OCI-LY3 (cell line): Measurements from ENCODE around the gene HTR2B.

ENCODE experiments used
- H2AFZ ChIP-seq: fragments of 200-600, 300-600 bp; shearing (Covaris generic); 2 replicates; pipeline ENCODE4 v1.6.0; 2014; ENCODE audit warnings: antibody characterized with exemption, low read depth, low read length
- H3K27ac ChIP-seq: fragments of 200-600, 300-600 bp; sonication (generic); 2 replicates; pipeline ENCODE4 v1.5.1; 2014; ENCODE audit warnings: mild to moderate bottlenecking, low read length, moderate library complexity, mixed read lengths
- H3K27me3 ChIP-seq: fragments of 200-600, 300-600 bp; sonication (generic); 2 replicates; pipeline ENCODE4 v1.6.1; 2014; ENCODE audit warnings: low read depth, low read length, mixed read lengths
- H3K36me3 ChIP-seq: fragments of 200-600, 300-600 bp; sonication (generic); replicated peaks from 2 replicates; pipeline ENCODE3; 2014; ENCODE audit warnings: low read depth, low read length, mixed read lengths
- H3K4me1 ChIP-seq: fragments of 300-600, 200-600 bp; sonication (generic); 2 replicates; pipeline ENCODE4 v1.6.1; 2014; ENCODE audit warnings: low read length, mixed read lengths
- H3K4me2 ChIP-seq: fragments of 200-600, 300-600 bp; sonication (generic); 2 replicates; pipeline ENCODE4 v1.6.1; 2014; ENCODE audit warnings: low read length, mixed read lengths
- H3K4me3 ChIP-seq: fragments of 300-600, 200-600 bp; sonication (generic); 2 replicates; pipeline ENCODE4 v1.5.1; 2014; ENCODE audit warnings: antibody characterized with exemption, mild to moderate bottlenecking, low read length, moderate library complexity
- H3K79me2 ChIP-seq: fragments of 300-600, 200-600 bp; shearing (Covaris generic); 2 replicates; pipeline ENCODE4 v1.6.1; 2014; ENCODE audit warnings: mild to moderate bottlenecking, low read length, mixed read lengths
- H3K9ac ChIP-seq: fragments of 300-600, 200-600 bp; shearing (Covaris generic); 2 replicates; pipeline ENCODE4 v1.6.0; 2014; ENCODE audit warnings: mild to moderate bottlenecking, low read length, moderate library complexity
- H3K9me3 ChIP-seq: fragments of 200-600, 300-600 bp; shearing (Covaris generic); 2 replicates; pipeline ENCODE4 v1.6.1; 2014; ENCODE audit warnings: low read length, mixed read lengths; ENCODE audit not compliant: insufficient read depth
- H4K20me1 ChIP-seq: fragments of 200-600, 300-600 bp; sonication (generic); 2 replicates; pipeline ENCODE4 v1.6.1; 2016; ENCODE audit warnings: low read length, mixed read lengths; ENCODE audit not compliant: insufficient read depth
- EZH2phosphoT487 ChIP-seq: fragments of 200-600 bp; shearing (Covaris generic); IDR thresholded peaks from 2 replicates; pipeline ENCODE4 v1.6.1; 2018; ENCODE audit warnings: antibody characterized with exemption, mixed run types, low read depth
- TF ChIP-seq, protein P1 (sequence below): fragments of 200-600, 300-600 bp; sonication (generic); IDR thresholded peaks from 2 replicates; pipeline ENCODE4 v1.5.1; 2014; ENCODE audit warnings: antibody characterized with exemption, low read length, low read depth

HTR2B gene

DNA sequence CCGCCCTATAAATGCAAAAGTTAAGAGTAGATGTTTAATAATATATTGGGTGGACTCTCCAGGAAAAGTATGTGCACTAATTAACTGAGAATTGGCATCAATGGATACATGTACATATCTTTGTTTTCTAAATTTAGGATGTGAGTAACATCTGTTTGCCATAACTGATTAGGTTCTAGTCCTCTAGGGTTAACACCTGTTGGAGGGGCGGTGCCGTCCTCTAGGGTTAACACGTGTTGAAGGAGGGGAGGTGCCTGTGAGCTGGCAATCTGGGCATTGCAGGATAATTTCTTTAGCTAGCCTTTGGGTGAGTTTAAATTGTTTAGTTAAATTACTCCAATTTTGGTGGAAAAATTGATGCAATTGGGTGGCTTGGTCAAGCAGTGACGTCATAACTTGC is 30.9 kb downstream of the HTR2B start:
- Histone ChIP-seq H3K4me3 (no peak overlapping the region), H2AFZ (no peak overlapping the region), H4K20me1 (no peaks in the 10 kb centered on the region), H3K79me2 (no peaks in the 10 kb centered on the region), H3K27me3 (no peaks in the 10 kb centered on the region), H3K9me3 (no peaks in the 10 kb centered on the region), H3K27ac (no peak overlapping the region), H3K36me3 (no peaks in the 10 kb centered on the region), H3K4me2 (no peak overlapping the region), H3K9ac (no peak overlapping the region), H3K4me1 (no peaks in the 10 kb centered on the region)
- TF ChIP-seq EZH2phosphoT487 = no peak
- TF ChIP-seq, protein P1, sequence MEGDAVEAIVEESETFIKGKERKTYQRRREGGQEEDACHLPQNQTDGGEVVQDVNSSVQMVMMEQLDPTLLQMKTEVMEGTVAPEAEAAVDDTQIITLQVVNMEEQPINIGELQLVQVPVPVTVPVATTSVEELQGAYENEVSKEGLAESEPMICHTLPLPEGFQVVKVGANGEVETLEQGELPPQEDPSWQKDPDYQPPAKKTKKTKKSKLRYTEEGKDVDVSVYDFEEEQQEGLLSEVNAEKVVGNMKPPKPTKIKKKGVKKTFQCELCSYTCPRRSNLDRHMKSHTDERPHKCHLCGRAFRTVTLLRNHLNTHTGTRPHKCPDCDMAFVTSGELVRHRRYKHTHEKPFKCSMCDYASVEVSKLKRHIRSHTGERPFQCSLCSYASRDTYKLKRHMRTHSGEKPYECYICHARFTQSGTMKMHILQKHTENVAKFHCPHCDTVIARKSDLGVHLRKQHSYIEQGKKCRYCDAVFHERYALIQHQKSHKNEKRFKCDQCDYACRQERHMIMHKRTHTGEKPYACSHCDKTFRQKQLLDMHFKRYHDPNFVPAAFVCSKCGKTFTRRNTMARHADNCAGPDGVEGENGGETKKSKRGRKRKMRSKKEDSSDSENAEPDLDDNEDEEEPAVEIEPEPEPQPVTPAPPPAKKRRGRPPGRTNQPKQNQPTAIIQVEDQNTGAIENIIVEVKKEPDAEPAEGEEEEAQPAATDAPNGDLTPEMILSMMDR = no peak

DNA sequence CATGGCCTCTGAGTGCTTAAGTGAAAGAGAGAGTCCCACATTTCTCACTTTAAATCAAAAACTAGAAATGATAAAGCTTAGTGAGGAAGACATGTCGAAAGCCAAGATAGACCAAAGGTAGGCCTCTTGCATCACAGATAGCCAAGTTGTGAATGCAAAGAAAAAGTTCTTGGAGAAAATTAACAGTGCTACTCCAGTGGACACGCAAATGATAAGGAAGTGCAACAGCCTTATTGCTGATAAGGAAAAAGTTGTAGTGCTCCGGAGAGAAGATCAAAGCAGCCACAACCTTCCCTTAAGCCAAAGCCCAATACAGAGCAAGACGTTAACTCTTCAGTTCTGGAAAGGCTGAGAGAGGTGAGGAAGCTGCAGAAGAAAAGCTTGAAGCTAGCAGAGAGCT is 36.1 kb downstream of the HTR2B start:
- H3K4me3 ChIP-seq = no peak overlapping the region
- H3K27ac ChIP-seq = no peak overlapping the region
- H3K9ac ChIP-seq = no peak overlapping the region
- no peak overlapping the region for H2AFZ ChIP-seq
- H3K27me3 ChIP-seq = no peaks in the 10 kb centered on the region
- H3K79me2 ChIP-seq = no peaks in the 10 kb centered on the region
- H4K20me1 ChIP-seq = no peaks in the 10 kb centered on the region
- no peaks in the 10 kb centered on the region for H3K4me1 ChIP-seq
- H3K9me3 ChIP-seq = no peaks in the 10 kb centered on the region
- H3K36me3 ChIP-seq = peaks cover 6% of the 10 kb centered on the region
- no peak overlapping the region for H3K4me2 ChIP-seq
- TF ChIP-seq EZH2phosphoT487 = no peak
- TF ChIP-seq, protein P1 = no peak

DNA sequence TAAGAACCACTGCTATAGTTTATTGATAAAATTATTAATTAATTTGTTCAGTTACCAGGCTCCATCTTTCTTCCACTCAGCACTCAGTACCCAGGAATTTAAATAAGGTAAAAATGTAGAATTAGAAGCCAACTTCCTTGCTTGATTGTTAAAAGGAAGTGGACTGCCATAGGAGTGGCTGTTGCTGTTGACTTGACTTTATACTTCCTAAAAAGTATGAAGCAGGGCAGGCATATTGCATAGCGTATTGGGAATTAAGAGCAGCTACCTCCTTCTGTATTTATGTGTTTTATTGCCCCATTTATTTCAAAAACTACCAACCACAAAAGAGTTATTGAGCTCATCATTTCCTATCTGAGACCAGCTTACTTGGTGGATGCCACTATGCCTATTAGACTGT is 40.3 kb downstream of the HTR2B start:
- Histone ChIP-seq H3K9ac (no peak overlapping the region), H3K9me3 (no peaks in the 10 kb centered on the region), H3K27ac (no peak overlapping the region), H3K4me3 (no peak overlapping the region), H4K20me1 (no peaks in the 10 kb centered on the region), H3K79me2 (no peaks in the 10 kb centered on the region), H2AFZ (no peak overlapping the region), H3K36me3 (peaks cover 28% of the 10 kb centered on the region), H3K4me1 (no peaks in the 10 kb centered on the region), H3K27me3 (no peaks in the 10 kb centered on the region), H3K4me2 (no peak overlapping the region)
- TF ChIP-seq, protein P1 = no peak
- no peak for TF ChIP-seq EZH2phosphoT487

DNA sequence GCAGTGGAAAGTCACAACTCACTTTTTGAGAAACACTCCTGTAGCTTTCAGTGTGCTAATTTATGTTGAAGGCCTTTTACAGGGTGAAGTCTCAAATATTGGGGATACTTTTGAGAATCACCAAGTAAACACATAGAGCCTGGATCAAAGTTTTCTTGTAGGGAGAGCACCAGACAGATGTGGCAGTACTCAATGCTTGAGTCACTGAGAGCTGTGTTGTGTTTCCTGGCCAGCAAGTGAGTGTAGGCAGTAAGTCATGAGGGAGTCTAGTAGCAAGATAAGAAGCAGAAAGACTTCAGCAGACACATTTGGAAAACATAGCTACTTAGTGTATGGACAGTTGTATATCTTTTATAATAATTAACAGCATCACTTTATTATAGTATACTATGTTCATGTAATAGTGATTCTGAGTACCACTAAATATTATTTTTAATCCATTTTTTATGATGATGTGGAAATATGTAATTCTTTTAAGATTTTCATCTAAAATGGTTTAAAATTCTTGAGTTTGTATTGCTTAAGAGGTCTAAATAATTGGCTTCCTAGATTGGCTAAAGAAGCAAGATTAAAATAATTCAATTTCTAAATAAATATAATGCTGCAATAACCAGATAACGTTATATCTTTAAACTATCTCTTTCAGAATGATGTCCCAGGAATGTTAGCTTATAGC is 55.3 kb downstream of the HTR2B start:
- H3K36me3 ChIP-seq = peaks cover 24% of the 10 kb centered on the region

More for the DNA sequence above, 55.3 kb downstream of the HTR2B start:
- no peak overlapping the region for H2AFZ ChIP-seq
- H4K20me1 ChIP-seq = no peaks in the 10 kb centered on the region
- no peaks in the 10 kb centered on the region for H3K79me2 ChIP-seq
- H3K4me1 ChIP-seq = no peaks in the 10 kb centered on the region
- TF ChIP-seq EZH2phosphoT487 = no peak
- TF ChIP-seq, protein P1 = no peak
- no peak overlapping the region for H3K4me3 ChIP-seq
- H3K9ac ChIP-seq = no peak overlapping the region
- no peak overlapping the region for H3K27ac ChIP-seq
- no peak overlapping the region for H3K4me2 ChIP-seq
- no peaks in the 10 kb centered on the region for H3K9me3 ChIP-seq
- no peaks in the 10 kb centered on the region for H3K27me3 ChIP-seq
